ENCODE measurements around the gene GRIK3.

GRIK3 gene

GRCh38 chr1:36835696-36836095, 198.6 kb downstream of the GRIK3 start:
- in situ Hi-C loops (cut with MboI; ENCODE audit: low sequenced_read_pairs), result no loop called here

GRCh38 chr1:36835017-36835695, 199.2 kb downstream of the GRIK3 start:
- in situ Hi-C loops (cut with MboI; ENCODE audit: low sequenced_read_pairs), result no loop called here

GRCh38 chr1:36834586-36834985, 199.7 kb downstream of the GRIK3 start:
- in situ Hi-C loops (cut with MboI; ENCODE audit: low sequenced_read_pairs), result no loop called here

- in situ Hi-C loops (cut with MboI; ENCODE audit: low sequenced_read_pairs), result no loop called here
Measured at GRCh38 chr1:36831186-36831810, 203.0 kb downstream of the GRIK3 start.

- in situ Hi-C loops (cut with MboI; ENCODE audit: low sequenced_read_pairs), result no loop called here
Measured at GRCh38 chr1:36829961-36830360, 204.4 kb downstream of the GRIK3 start.

GRCh38 chr1:36829066-36829465, 205.2 kb downstream of the GRIK3 start:
- in situ Hi-C loops (cut with MboI; ENCODE audit: low sequenced_read_pairs), result no loop called here

- in situ Hi-C loops (cut with MboI; ENCODE audit: low sequenced_read_pairs), result no loop called here
Measured at GRCh38 chr1:36825226-36825625, 209.1 kb downstream of the GRIK3 start.

- in situ Hi-C loops (cut with MboI; ENCODE audit: low sequenced_read_pairs), result no loop called here
Measured at GRCh38 chr1:36824390-36824861, 209.9 kb downstream of the GRIK3 start.

- in situ Hi-C loops (cut with MboI; ENCODE audit: low sequenced_read_pairs), result no loop called here
Measured at GRCh38 chr1:36822648-36823047, 211.7 kb downstream of the GRIK3 start.

- in situ Hi-C loops (cut with MboI; ENCODE audit: low sequenced_read_pairs), result no loop called here
Measured at GRCh38 chr1:36821386-36821785, 212.9 kb downstream of the GRIK3 start.

GRCh38 chr1:36818771-36819170, 215.5 kb downstream of the GRIK3 start:
- in situ Hi-C loops (cut with MboI; ENCODE audit: low sequenced_read_pairs), result no loop called here

GRCh38 chr1:36816348-36816747, 218.0 kb downstream of the GRIK3 start:
- in situ Hi-C loops (cut with MboI; ENCODE audit: low sequenced_read_pairs), result no loop called here

GRCh38 chr1:36814774-36815173, 219.5 kb downstream of the GRIK3 start:
- in situ Hi-C loops (cut with MboI; ENCODE audit: low sequenced_read_pairs), result no loop called here

- in situ Hi-C loops (cut with MboI; ENCODE audit: low sequenced_read_pairs), result no loop called here
Measured at GRCh38 chr1:36814083-36814482, 220.2 kb downstream of the GRIK3 start.

- in situ Hi-C loops (cut with MboI; ENCODE audit: low sequenced_read_pairs), result no loop called here
Measured at GRCh38 chr1:36807262-36807661, 227.1 kb downstream of the GRIK3 start.

GRCh38 chr1:36805979-36806640, 228.2 kb downstream of the GRIK3 start:
- in situ Hi-C loops (cut with MboI; ENCODE audit: low sequenced_read_pairs), result no loop called here

GRCh38 chr1:36804669-36805314, 229.5 kb downstream of the GRIK3 start:
- in situ Hi-C loops (cut with MboI; ENCODE audit: low sequenced_read_pairs), result no loop called here

- in situ Hi-C loops (cut with MboI; ENCODE audit: low sequenced_read_pairs), result no loop called here
Measured at GRCh38 chr1:36803868-36804570, 230.3 kb downstream of the GRIK3 start.

- in situ Hi-C loops (cut with MboI; ENCODE audit: low sequenced_read_pairs), result no loop called here
Measured at GRCh38 chr1:36802018-36802417, 232.3 kb downstream of the GRIK3 start.

GRCh38 chr1:36797761-36798160, 236.6 kb downstream of the GRIK3 start:
- in situ Hi-C loops (cut with MboI; ENCODE audit: low sequenced_read_pairs), result no loop called here

- in situ Hi-C loops (cut with MboI; ENCODE audit: low sequenced_read_pairs), result no loop called here
Measured at GRCh38 chr1:36796733-36797132, 237.6 kb downstream of the GRIK3 start.

All from HL-60/S4 treated with phorbol 12-myristate 13-acetate at 8.2 ng/mL for 4 days and 3 days (cell line).